Neural cell (in vitro differentiated cells): ENCODE results near the gene PHLPP2.

Experiments
- CTCF ChIP-seq: fragments of 450-650 bp; IDR thresholded peaks from 2 replicates; pipeline ENCODE4 v1.5.1; 2014; ENCODE audit warnings: antibody characterized with exemption, mild to moderate bottlenecking, moderate library complexity; ENCODE audit not compliant: poor library complexity, severe bottlenecking
- EP300 ChIP-seq: fragments of 450-650 bp; conservative IDR thresholded peaks from 2 replicates; pipeline ENCODE4 v1.6.1; 2014; ENCODE audit warnings: antibody characterized with exemption, mild to moderate bottlenecking, moderate library complexity; ENCODE audit not compliant: poor library complexity, severe bottlenecking
- EZH2 ChIP-seq: fragments of 200-600, 300-800 bp; shearing (Covaris generic), sonication (generic); IDR thresholded peaks from 2 replicates; pipeline ENCODE4 v1.6.1; 2014; ENCODE audit warnings: antibody characterized with exemption, low read length, borderline replicate concordance, mild to moderate bottlenecking; ENCODE audit not compliant: insufficient read depth, poor library complexity, severe bottlenecking

DNA sequence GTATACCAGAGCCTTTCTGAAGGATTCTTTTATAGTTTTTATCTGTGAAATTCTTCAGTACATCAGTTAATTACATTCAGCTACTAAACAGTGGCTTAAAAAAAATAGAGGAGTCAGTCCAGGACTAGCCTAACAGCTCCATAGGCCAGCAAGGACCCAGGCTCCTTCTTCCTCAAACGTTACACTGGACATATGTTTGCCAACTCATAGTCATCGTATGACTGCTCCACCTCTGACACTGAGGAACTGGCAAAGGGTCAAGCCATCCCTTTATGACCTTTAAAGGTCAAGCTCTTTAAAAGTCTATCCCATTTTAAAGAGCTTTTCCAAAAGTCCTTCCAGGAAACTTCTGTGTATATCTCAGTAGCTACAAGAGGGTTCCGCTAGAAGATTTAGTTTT lies 36.6 kb downstream of the PHLPP2 start:
- TF ChIP-seq EP300 (no peak), EZH2 (no peak), CTCF (no peak)
